Breast epithelium (tissue), 4 donors: ENCODE results near the gene HTRA3. TPM values are rescaled to one million over a fixed set of nuclear protein-coding genes. Genes with fewer than 3 reads are reported as not detected.

ENCODE experiments used
- DNase-seq, 2 donors: peaks; one replicate each; pipeline ENCODE4 v3.0.0-alpha.2; 2019; ENCODE audit warnings: low spot score in 2 of 2
- H3K27ac ChIP-seq, 2 donors: fragments of 200-600 bp; sonication (generic) in 1 of 2; one replicate each; pipeline ENCODE4 v1.5.1; 2016 to 2019; ENCODE audit warnings: mild to moderate bottlenecking in 1 of 2
- H3K27me3 ChIP-seq, 2 donors: fragments of 200-600 bp; sonication (generic) in 1 of 2; one replicate each; pipeline versions ENCODE4 v1.5.1 to v1.6.0; 2017 to 2019; ENCODE audit warnings: control low read depth in 1 of 2, mild to moderate bottlenecking in 1 of 2
- H3K36me3 ChIP-seq: fragments of 200-600 bp; one replicate; pipeline ENCODE4 v1.5.1; 2019
- H3K4me1 ChIP-seq, 2 donors: fragments of 200-600 bp; sonication (generic); one replicate each; pipeline ENCODE4 v1.5.1; 2016 to 2019; ENCODE audit warnings: control low read depth in 1 of 2
- H3K4me3 ChIP-seq, 3 donors: fragments of 200-600 bp; sonication (generic); 1 replicate in 2 of 3; 2 replicates in 1 of 3; pipeline ENCODE4 v1.5.1; 2016 to 2019; ENCODE audit warnings: mild to moderate bottlenecking in 3 of 3, moderate library complexity in 2 of 3
- H3K9me3 ChIP-seq, 2 donors: fragments of 200-600 bp; sonication (generic) in 1 of 2; one replicate each; pipeline ENCODE4 v1.5.1; 2016 to 2019; ENCODE audit warnings: control low read depth in 1 of 2
- POLR2A ChIP-seq: fragments of 450-650 bp; IDR thresholded peaks from one replicate; pipeline ENCODE4 v1.6.1; 2016; ENCODE audit warnings: antibody characterized with exemption, mild to moderate bottlenecking, moderate library complexity
- POLR2AphosphoS5 ChIP-seq, 3 donors: sonication (generic); formaldehyde crosslinking; IDR thresholded peaks; one replicate each; pipeline ENCODE4 v1.6.1; 2017; ENCODE audit warnings: antibody characterized with exemption in 3 of 3
- intact Hi-C: fragments of 100-400 bp; cut with DNase I; formaldehyde crosslinking; loops from one replicate; pipeline ENCODE4 v1.15.1; 2023; ENCODE audit warnings: low total_unique reads
- total RNA-seq, 3 donors: library from RNA; depleted of rRNA; stranded (reverse); fragments of >200 nt; gene quantifications; one replicate each; pipeline ENCODE4 v1.1.0, GENCODE V29; 2016
- TF ChIP-seq, protein P1 (sequence below), 3 donors: fragments of 450-650 bp; IDR thresholded peaks; one replicate each; pipeline ENCODE4 v1.5.1; 2016 to 2017; ENCODE audit warnings: antibody characterized with exemption in 3 of 3, mild to moderate bottlenecking in 3 of 3, moderate library complexity in 3 of 3

The HTRA3 gene
- total RNA-seq, 3 donors from 2014 or later, result 8.5 to 53.9 (median 19.7) TPM

DNA sequence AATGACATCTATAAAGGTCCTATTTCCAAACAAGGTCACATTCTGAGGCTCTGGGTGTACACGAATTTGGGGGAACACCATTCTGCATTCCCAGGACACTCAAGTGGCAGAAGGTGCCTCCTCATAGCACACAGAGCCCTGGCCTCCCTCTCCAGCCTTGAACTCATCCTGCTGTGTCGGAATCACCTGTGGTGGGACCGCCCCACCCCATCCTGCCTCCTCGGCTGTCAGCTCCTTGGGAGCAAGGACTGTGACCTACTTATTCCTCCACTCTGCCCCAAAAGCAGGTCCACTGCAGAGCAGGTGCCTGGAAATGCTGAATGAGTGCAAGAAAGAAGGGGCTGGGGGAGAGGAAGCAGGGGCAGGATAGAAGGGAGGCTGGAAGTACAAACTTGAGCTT lies 33.5 kb downstream of the HTRA3 start:
- peak in 1 of 2 donors; percentile 2 for DNase-seq
- H3K27ac ChIP-seq, result no peak overlapping the region
- intact Hi-C loops, result no loop called here

GRCh38 chr4:8303485-8304281 lies 34.1 kb downstream of the HTRA3 start:
- Histone ChIP-seq H3K27me3 (no peaks in the 10 kb centered on the region), H3K4me3 (no peak overlapping the region), H3K4me1 (peaks cover 4 to 7% of the 10 kb centered on the region in 2 donors), H3K9me3 (no peaks in the 10 kb centered on the region), H3K27ac (no peak overlapping the region), H3K36me3 (no peaks in the 10 kb centered on the region)
- intact Hi-C loops, result no loop called here
- no peak for TF ChIP-seq POLR2A
- TF ChIP-seq, protein P1, sequence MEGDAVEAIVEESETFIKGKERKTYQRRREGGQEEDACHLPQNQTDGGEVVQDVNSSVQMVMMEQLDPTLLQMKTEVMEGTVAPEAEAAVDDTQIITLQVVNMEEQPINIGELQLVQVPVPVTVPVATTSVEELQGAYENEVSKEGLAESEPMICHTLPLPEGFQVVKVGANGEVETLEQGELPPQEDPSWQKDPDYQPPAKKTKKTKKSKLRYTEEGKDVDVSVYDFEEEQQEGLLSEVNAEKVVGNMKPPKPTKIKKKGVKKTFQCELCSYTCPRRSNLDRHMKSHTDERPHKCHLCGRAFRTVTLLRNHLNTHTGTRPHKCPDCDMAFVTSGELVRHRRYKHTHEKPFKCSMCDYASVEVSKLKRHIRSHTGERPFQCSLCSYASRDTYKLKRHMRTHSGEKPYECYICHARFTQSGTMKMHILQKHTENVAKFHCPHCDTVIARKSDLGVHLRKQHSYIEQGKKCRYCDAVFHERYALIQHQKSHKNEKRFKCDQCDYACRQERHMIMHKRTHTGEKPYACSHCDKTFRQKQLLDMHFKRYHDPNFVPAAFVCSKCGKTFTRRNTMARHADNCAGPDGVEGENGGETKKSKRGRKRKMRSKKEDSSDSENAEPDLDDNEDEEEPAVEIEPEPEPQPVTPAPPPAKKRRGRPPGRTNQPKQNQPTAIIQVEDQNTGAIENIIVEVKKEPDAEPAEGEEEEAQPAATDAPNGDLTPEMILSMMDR (IDR thresholded peaks at IDR 0.05), result no peak
- TF ChIP-seq POLR2AphosphoS5 (IDR thresholded peaks at IDR 0.05), result no peak
- DNase-seq, result peak in 1 of 2 donors; percentile 19

More for the DNA sequence above, 33.5 kb downstream of the HTRA3 start:
- H3K4me1 ChIP-seq, result peaks cover 4 to 7% of the 10 kb centered on the region in 2 donors
- H3K4me3 ChIP-seq, result no peak overlapping the region
- H3K27me3 ChIP-seq, result no peaks in the 10 kb centered on the region
- H3K9me3 ChIP-seq, result no peaks in the 10 kb centered on the region
- H3K36me3 ChIP-seq, result no peaks in the 10 kb centered on the region
- TF ChIP-seq, protein P1 (IDR thresholded peaks at IDR 0.05), result no peak
- no peak for TF ChIP-seq POLR2A
- TF ChIP-seq POLR2AphosphoS5 (IDR thresholded peaks at IDR 0.05), result no peak

DNA sequence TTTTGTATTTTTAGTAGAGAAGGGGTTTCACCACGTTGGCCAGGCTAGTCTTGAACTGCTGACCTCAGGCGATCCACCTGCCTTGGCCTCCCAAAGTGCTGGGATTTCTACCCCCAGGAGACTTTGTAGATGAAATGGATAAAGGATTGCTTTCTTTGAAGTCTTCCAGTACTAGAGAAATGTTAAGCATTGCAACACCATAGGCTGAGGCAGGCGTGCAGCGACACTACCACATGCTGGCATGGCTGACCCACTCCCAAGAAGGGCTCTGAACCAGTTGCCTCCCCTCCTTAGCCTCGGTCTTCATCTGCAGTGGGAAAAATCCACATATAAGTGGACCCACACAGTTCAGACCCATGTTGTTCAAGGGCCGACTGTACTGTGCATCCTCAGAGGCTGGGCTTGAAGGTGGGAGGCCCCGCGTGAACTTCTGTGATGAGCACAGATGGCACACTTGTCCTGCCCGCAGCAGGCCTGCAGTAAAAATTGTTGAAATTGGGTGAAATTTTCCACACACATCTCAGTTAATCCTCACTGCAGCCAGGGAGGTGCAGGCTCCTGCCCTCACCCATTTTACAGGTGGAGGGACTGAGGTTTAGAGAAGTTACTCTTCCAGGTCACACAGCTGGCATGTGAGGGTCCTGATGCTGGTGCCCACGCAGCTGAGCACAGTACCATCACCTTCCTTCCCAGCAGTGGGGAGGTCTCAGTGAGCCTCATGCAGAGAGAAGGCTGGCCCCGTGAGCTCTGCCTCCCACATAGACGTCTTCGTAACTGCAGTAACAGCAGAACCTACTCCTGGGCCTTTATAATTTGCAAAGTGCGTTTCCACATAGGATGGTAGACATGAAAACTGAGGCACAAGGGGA lies 35.5 kb downstream of the HTRA3 start:
- TF ChIP-seq, protein P1 (IDR thresholded peaks at IDR 0.05), result no peak
- no peak for TF ChIP-seq POLR2AphosphoS5 (IDR thresholded peaks at IDR 0.05)
- TF ChIP-seq POLR2A, result no peak
- H3K9me3 ChIP-seq, result no peaks in the 10 kb centered on the region
- H3K27me3 ChIP-seq, result no peaks in the 10 kb centered on the region
- peaks cover 4 to 7% of the 10 kb centered on the region in 2 donors for H3K4me1 ChIP-seq
- H3K36me3 ChIP-seq, result no peaks in the 10 kb centered on the region
- intact Hi-C loops, result no loop called here
- peak in 1 of 2 donors; percentile 47 for DNase-seq
- H3K27ac ChIP-seq, result no peak overlapping the region
- no peak overlapping the region for H3K4me3 ChIP-seq

GRCh38 chr4:8305851-8306471 lies 36.4 kb downstream of the HTRA3 start:
- Histone ChIP-seq H3K36me3 (no peaks in the 10 kb centered on the region), H3K27ac (peak overlapping the region in 1 of 2 donors; percentile 61), H3K4me1 (peaks cover 4 to 7% of the 10 kb centered on the region in 2 donors), H3K4me3 (no peak overlapping the region), H3K27me3 (no peaks in the 10 kb centered on the region), H3K9me3 (no peaks in the 10 kb centered on the region)
- intact Hi-C loops, result no loop called here
- DNase-seq, result peak in 1 of 2 donors; percentile 51
- TF ChIP-seq POLR2AphosphoS5 (IDR thresholded peaks at IDR 0.05) (no peak), POLR2A (no peak)
- TF ChIP-seq, protein P1 (IDR thresholded peaks at IDR 0.05), result no peak
